ENCODE measurements around the gene EBPL. TPM values are rescaled to one million over a fixed set of nuclear protein-coding genes. Genes with fewer than 3 reads are reported as not detected.
"Not testable (repeated sequence)": the region's sequence is repeated elsewhere in the genome, so short reads cannot be mapped to it uniquely, and the experiment has no call there.

Gene EBPL
- total RNA-seq, 4 donors from 2014 or later, result 3.8 to 11.0 (median 8.8) TPM

- in situ Hi-C loops (cut with MboI; ENCODE audit: low sequenced_read_pairs in 4 of 4), result no loop called here
- peaks cover 23 to 32% of the 10 kb centered on the region in 2 donors for H3K4me1 ChIP-seq
- H3K27me3 ChIP-seq, result no peaks in the 10 kb centered on the region
- intact Hi-C loops (cut with DNase I; ENCODE audit: low total_unique reads), result loop anchor here (2.0 to 10.0 kb wide), 4 partner anchors 39 to 113 kb away; partner anchors contain the start of genes EBPL and KPNA3
- ATAC-seq, result peak; percentile 73 to 79
- no peaks in the 10 kb centered on the region for H3K9me3 ChIP-seq
- peaks cover 0 to 14% of the 10 kb centered on the region in 2 donors for H3K36me3 ChIP-seq
- no peak for TF ChIP-seq POLR2A (IDR thresholded peaks at IDR 0.05)
- TF ChIP-seq, protein P1, sequence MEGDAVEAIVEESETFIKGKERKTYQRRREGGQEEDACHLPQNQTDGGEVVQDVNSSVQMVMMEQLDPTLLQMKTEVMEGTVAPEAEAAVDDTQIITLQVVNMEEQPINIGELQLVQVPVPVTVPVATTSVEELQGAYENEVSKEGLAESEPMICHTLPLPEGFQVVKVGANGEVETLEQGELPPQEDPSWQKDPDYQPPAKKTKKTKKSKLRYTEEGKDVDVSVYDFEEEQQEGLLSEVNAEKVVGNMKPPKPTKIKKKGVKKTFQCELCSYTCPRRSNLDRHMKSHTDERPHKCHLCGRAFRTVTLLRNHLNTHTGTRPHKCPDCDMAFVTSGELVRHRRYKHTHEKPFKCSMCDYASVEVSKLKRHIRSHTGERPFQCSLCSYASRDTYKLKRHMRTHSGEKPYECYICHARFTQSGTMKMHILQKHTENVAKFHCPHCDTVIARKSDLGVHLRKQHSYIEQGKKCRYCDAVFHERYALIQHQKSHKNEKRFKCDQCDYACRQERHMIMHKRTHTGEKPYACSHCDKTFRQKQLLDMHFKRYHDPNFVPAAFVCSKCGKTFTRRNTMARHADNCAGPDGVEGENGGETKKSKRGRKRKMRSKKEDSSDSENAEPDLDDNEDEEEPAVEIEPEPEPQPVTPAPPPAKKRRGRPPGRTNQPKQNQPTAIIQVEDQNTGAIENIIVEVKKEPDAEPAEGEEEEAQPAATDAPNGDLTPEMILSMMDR (IDR thresholded peaks at IDR 0.05 in 4 of 5, conservative IDR thresholded peaks at IDR 0.05 in 1 of 5), result no peak
- DNase-seq, result no peak
- H3K4me3 ChIP-seq, result no peak overlapping the region
- peak overlapping the region; percentile 66 to 86 (median 72) for H3K27ac ChIP-seq
Observed at GRCh38 chr13:49731766-49732165, 40.5 kb upstream of the EBPL start.

GRCh38 chr13:49716615-49717014, 25.3 kb upstream of the EBPL start:
- in situ Hi-C loops (cut with MboI; ENCODE audit: low sequenced_read_pairs in 4 of 4) (no loop called here), intact Hi-C loops (cut with DNase I; ENCODE audit: low total_unique reads) (no loop called here)
- Histone ChIP-seq H3K36me3 (peaks cover 3 to 65% of the 10 kb centered on the region in 2 donors), H3K4me3 (no peak overlapping the region), H3K4me1 (no peaks in the 10 kb centered on the region), H3K9me3 (peaks cover 0 to 7% (median 0%) of the 10 kb centered on the region in 3 donors), H3K27me3 (no peaks in the 10 kb centered on the region), H3K27ac (no peak overlapping the region)
- TF ChIP-seq, protein P1 (IDR thresholded peaks at IDR 0.05 in 4 of 5, conservative IDR thresholded peaks at IDR 0.05 in 1 of 5), result no peak
- TF ChIP-seq POLR2A (IDR thresholded peaks at IDR 0.05), result no peak
- DNase-seq (no peak), ATAC-seq (no peak)

GRCh38 chr13:49714757-49715156, 23.5 kb upstream of the EBPL start:
- Histone ChIP-seq H3K36me3 (peaks cover 3 to 56% of the 10 kb centered on the region in 2 donors), H3K4me1 (no peaks in the 10 kb centered on the region), H3K27me3 (no peaks in the 10 kb centered on the region), H3K9me3 (peaks cover 0 to 7% (median 0%) of the 10 kb centered on the region in 3 donors), H3K4me3 (no peak overlapping the region), H3K27ac (no peak overlapping the region)
- in situ Hi-C loops (cut with MboI; ENCODE audit: low sequenced_read_pairs in 4 of 4) (no loop called here), intact Hi-C loops (cut with DNase I; ENCODE audit: low total_unique reads) (no loop called here)
- no peak for ATAC-seq
- DNase-seq, result no peak
- TF ChIP-seq POLR2A (IDR thresholded peaks at IDR 0.05), result no peak
- TF ChIP-seq, protein P1 (IDR thresholded peaks at IDR 0.05 in 4 of 5, conservative IDR thresholded peaks at IDR 0.05 in 1 of 5), result no peak

GRCh38 chr13:49711218-49711863, 20.1 kb upstream of the EBPL start:
- intact Hi-C loops (cut with DNase I; ENCODE audit: low total_unique reads), result no loop called here
- H3K27me3 ChIP-seq, result no peaks in the 10 kb centered on the region
- ATAC-seq, result peak in 1 of 2 donors; percentile 68
- no peak for TF ChIP-seq POLR2A (IDR thresholded peaks at IDR 0.05)
- TF ChIP-seq, protein P1 (IDR thresholded peaks at IDR 0.05 in 4 of 5, conservative IDR thresholded peaks at IDR 0.05 in 1 of 5), result no peak
- H3K4me1 ChIP-seq, result no peaks in the 10 kb centered on the region
- in situ Hi-C loops (cut with MboI; ENCODE audit: low sequenced_read_pairs in 4 of 4), result no loop called here
- no peak for DNase-seq
- H3K27ac ChIP-seq, result peak overlapping the region in 2 of 4 donors; percentile 14
- H3K36me3 ChIP-seq, result peaks cover 0 to 45% of the 10 kb centered on the region in 2 donors
- peaks cover 0 to 7% (median 0%) of the 10 kb centered on the region in 3 donors for H3K9me3 ChIP-seq
- no peak overlapping the region for H3K4me3 ChIP-seq

DNA sequence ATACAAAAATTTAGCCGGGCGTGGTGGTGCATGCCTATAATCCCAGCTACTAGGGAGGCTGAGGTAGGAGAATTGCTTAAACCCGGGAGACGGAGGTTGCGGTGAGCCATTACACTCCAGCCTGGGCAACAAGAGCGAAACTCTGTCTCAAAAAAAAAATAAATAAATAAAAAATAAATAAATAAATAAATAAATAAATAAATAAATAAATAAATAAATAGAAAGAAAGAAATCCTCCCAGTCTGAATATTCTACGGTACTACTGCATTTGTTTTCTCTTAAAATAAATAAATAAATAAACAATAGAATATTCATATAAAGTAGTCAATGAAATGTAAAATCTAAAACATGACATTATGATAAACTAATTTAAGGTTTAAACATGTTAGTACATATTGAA, 13.0 kb upstream of the EBPL start:
- DNase-seq; ATAC-seq; in situ Hi-C loops (cut with MboI; ENCODE audit: low sequenced_read_pairs in 4 of 4); H3K27ac ChIP-seq; H3K4me1 ChIP-seq; intact Hi-C loops (cut with DNase I; ENCODE audit: low total_unique reads); H3K9me3 ChIP-seq; H3K27me3 ChIP-seq; H3K4me3 ChIP-seq: not testable (repeated sequence)
- H3K36me3 ChIP-seq, result peaks cover 0 to 52% of the 10 kb centered on the region in 2 donors
